Transverse colon (tissue), 4 donors: Measurements from ENCODE around the gene LRFN4.

Experiments
- CTCF ChIP-seq, 5 experiments: fragments of 200-600 bp in 3 of 5; fragments of 450-650 bp in 2 of 5; sonication (generic) in 3 of 5; IDR thresholded peaks; 1 replicate in 2 of 5; 2 replicates in 3 of 5; pipeline ENCODE4 v1.5.1; 2016 to 2017; ENCODE audit warnings: antibody characterized with exemption in 5 of 5, inconsistent platforms in 3 of 5, mild to moderate bottlenecking in 2 of 5, moderate library complexity in 1 of 5
- EP300 ChIP-seq: sonication (generic); formaldehyde crosslinking; IDR thresholded peaks from one replicate; pipeline ENCODE4 v1.6.1; 2017; ENCODE audit warnings: antibody characterized with exemption, low read depth
- POLR2A ChIP-seq: fragments of 450-650 bp; IDR thresholded peaks from one replicate; pipeline ENCODE4 v1.6.1; 2016; ENCODE audit warnings: antibody characterized with exemption, mild to moderate bottlenecking, moderate library complexity
- POLR2AphosphoS5 ChIP-seq, 3 donors: sonication (generic); formaldehyde crosslinking; IDR thresholded peaks; one replicate each; pipeline ENCODE4 v1.6.1; 2016; ENCODE audit warnings: antibody characterized with exemption in 3 of 3

- TF ChIP-seq CTCF (IDR thresholded peaks at IDR 0.05) (no peak), POLR2AphosphoS5 (IDR thresholded peaks at IDR 0.05) (no peak), POLR2A (no peak), EP300 (no peak)
These were observed 21.6 kb downstream of the LRFN4 start for GRCh38 chr11:66878474-66878873.
